Activated CD4-positive, alpha-beta T cell treated with anti-CD3 and anti-CD28 coated beads for 48 hours (primary cell): ENCODE data around the gene TEPSIN.

ENCODE experiments used
- DNase-seq: peaks from one replicate; pipeline ENCODE4 v3.0.0-alpha.2; 2020

The TEPSIN gene

DNA sequence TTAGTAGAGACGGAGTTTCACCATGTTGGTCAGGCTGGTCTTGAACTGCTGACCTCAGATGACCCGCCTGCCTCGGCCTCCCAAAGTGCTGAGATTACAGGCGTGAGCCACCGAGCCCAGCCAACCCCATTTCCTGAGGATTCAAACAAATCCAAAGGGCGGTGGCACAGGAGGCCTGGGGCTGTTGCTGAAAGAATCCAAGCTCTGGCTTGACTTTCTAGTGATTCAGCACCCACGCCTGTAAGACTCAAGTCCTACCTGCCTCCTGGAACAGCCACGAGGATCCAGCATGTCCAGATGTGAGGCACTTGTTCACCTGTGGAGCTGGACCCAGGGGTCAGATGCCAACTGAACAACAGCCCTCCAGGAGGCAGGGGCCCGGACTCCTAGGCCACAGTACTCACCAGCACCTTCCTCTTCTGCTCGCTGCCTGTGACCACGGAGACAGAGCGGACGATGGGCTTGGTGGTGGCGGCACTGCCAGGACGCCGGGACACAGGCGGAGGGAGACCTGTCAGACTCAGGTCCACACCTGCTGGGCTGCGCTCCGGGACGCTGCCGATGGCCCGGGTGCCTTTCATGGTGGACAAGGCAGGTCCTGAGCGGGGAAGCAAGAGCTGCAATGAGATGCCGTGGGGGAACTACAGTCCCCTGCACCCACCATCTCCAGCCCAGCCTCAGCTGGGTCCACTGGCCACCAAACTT is 19.2 kb downstream of the TEPSIN start:
- DNase-seq, result no peak

- no peak for DNase-seq
Observed at GRCh38 chr17:81218991-81219390, 19.9 kb downstream of the TEPSIN start.

DNA sequence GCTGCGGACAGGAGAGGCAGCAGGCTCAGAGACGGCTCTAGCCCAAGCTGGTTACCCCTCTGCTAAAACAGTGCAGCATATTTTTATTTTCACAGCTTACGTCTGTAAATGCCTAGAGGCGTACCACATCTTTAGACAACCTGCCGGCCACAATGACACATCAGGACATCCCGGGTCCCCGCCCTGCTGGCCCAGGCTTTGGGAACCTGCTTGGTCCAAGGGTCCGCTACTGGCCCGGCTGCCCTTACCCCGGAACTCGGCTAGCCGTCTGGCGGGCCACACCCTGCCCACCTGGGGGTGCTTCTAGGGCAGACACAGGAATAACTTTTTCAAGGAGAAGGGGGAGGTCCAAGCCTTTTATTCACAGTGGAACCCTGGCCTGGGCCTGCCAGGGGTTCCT is 20.4 kb downstream of the TEPSIN start:
- no peak for DNase-seq

DNA sequence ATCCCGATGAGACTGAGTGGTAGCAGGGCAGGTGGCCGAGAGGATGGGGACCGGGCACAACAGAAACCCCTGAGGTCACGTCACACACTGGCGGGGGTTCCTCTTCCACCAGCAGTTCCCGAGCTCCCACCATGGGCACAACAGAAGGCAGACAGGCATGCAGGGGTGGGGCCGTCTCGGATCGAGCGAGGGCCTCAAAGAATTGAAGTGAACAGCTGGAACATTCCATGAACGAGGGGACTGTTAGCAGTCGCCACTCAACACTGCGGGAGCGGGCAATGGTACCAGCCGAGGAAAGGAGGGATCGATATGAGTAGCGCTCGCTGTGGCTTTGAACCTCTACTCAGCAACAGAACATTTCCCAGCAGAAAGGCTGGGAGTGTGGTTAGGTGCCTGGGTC is 21.4 kb downstream of the TEPSIN start:
- no peak for DNase-seq

DNA sequence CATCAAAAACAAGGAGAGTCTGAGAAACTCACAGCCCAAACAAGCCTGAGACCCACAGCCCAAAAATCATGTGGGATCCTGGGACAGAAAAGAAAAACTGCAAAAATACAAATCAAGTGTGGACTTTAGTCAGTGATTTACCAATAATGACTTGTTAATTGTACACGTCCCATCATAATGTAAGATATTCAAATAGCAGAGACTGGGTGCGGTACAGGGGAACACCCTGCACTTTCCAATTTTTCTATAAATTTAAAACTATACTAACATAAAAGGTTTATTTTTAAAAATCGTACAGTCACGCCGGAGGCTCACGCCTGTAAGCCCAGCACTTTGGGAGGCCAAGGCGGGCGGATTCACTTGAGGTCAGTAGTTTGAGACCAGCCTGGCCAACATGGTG is 24.9 kb downstream of the TEPSIN start:
- DNase-seq, result no peak

DNA sequence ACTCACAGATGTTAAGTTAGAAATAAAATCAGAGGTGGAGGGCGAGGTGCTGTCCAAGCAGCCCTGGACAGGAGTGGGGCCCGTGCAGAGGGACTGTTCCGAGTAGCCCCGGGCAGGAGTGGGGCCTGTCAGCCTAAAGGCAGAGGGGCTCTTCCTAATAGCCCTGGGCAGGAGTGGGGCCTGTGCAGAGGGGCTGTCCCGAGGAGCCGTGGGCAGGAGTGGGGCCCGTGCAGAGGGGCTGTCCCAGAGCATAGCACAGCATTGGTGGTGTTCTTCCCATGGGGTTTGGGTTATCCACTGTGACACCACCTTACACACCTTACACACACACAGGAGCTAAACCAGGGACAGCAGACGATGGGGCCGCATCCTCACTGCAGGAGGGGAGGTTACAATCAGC is 26.5 kb downstream of the TEPSIN start:
- DNase-seq, result no peak

- no peak for DNase-seq
Observed at GRCh38 chr17:81210868-81211267, 28.0 kb downstream of the TEPSIN start.

DNA sequence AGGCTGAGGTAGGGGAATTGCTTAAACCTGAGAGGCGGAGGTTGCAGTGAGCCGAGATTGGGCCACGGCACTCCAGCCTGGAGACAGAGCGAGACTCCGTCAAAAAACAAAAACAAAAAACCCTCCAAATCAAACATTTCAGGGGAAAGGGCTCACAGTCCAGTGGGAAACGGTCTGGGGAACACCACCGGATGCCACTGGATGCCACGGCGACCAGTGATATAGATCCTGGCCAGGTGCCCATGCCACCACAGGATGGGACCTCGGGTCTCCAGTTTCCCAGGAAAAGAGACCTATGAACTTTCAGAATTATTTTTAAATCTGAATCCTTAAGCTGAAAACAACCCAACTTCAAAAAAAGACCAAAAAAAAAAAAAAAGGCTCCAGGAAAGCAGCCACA is 28.4 kb downstream of the TEPSIN start:
- no peak for DNase-seq

DNA sequence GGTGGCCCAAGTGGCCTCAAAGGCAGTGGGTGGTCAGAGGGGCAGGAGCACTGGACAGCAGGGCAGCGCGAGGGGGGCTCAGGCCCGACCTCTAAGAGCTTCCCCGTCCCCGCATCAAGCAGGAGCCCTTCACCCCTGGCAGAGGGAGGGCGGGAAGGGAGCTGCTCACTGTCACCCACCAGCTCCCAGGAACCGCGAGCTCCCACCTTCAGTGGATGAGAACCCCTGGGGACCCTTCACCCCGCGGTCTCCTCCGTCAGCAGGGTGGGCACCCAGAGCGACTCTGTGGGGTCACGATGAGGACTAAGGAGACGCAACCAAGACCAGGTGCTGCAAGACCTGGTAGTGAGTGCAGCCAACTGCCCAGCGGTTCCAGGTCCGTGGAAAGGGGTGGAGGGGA is 29.7 kb downstream of the TEPSIN start:
- no peak for DNase-seq

DNA sequence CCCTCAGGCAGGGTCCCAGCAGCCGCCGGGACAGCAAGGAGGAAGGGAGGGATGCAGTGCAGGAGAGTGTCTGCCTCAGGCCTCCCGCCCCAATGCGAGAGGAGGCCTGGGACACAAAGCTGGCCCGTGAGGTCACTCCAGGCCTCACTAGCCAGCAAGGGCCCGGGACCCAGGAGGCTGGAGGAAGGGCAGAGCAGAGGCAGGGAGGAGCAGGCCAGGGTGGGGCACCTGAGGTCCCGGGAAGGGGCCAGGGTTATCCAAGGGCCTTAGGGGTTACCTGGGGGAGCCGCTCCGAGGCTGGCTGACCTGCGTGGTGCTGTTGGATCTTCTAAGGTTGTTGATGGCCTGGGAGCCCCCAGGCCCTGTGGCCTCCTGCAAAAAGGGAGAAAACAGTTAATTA is 30.2 kb downstream of the TEPSIN start:
- DNase-seq, result no peak

DNA sequence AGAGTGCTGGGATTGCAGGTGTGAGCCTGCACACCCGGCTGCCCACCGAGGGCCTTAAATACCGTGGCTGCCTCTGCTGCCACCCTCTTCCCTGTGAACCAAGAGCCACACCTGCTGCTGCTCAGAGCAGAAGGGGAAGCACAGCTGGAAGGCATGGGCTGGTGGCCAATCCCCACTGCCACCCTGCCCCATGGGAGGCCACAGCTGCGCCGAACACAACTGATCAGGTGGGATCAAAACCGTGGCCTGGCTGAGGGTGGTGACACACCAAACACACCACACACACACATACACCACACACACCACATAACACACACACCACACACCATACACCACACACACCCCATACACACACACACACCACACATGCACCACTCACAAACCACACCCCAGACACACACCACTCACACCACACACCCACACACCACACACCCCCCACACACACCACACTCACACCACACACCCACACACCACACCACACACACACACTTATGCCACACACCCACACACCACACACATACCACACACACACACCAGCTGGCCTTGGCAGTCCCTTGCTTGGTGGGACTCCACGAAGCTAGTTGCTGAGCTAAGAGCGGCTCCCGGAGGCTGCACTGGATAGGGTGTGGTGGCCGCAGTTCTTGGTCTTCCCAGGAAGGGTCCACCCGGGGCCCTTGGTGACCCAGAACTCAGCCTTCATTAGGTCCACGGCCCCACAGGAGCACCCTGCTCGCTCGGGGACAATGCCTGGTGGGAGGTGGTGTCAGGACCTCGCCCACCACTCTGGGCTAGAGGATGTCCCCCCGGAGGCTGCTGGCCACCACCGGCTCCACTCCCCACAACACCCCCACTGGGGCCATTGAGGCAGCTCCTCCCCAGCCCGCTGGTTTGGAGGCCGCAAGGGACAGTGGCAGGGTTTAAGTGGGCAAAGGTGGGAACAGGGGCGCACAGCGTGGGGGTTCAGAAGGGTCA is 31.0 kb downstream of the TEPSIN start:
- no peak for DNase-seq

GRCh38 chr17:81206657-81207056 is 32.2 kb downstream of the TEPSIN start:
- no peak for DNase-seq

DNA sequence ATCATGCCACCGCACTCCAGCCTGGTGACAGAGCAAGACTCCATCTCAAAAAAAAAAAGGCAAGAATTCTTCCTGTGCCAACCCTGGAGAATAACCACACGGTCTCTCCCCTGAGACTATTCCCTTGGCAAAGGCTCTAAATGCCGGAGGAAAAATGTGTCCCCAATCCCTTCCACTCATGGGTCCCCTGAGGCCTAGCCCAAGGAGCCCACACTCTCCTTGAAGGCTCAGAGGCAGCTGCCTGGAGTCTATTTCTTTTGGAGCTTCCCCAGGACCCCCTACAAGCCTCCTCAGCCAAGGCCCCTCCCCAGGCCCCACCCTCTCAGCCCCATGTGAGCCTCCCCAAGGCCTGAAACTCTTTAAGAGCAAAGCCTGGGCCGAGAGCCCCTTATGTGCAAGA is 32.7 kb downstream of the TEPSIN start:
- DNase-seq, result no peak

DNA sequence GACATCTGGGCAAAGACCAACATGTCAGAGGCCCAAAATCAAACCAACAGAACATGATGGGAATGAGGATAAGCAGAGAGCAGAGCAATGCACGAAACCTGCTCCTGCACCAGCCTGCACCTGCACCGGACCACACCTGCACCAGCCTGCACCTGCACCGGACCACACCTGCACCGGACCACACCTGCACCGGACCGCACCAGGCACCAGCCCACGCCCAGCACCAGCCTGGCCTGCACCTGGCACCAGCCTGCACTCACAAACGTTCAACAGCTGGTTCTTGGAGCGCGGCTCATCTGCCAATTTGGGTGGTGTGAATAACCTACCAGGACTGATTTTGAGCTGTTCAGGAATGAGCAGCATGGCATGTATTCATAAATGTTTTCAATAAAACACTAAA is 34.3 kb downstream of the TEPSIN start:
- DNase-seq, result no peak

DNA sequence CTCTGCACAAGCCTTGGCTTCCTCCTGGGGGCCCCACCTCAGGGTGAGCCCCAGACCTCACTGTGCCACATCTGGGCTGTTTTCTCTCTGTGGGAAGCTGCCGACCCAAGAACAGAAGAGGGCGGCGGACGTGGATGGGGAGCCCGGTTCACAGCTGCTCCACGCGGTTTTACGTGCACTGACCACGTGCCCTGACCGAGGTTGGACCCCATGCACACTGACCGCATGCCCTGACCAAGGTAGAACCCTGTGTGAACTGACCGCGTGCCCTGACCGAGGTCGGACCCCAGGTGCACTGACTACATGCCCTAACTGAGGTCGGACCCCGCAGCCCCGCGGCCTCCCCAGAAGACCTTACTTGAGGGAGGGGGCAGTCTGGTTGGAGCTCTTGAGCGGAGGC is 35.7 kb downstream of the TEPSIN start:
- DNase-seq, result no peak

GRCh38 chr17:81202318-81202717 is 36.5 kb downstream of the TEPSIN start:
- no peak for DNase-seq

- peak; percentile 49 for DNase-seq
Observed at GRCh38 chr17:81200695-81201580, 37.9 kb downstream of the TEPSIN start.

DNA sequence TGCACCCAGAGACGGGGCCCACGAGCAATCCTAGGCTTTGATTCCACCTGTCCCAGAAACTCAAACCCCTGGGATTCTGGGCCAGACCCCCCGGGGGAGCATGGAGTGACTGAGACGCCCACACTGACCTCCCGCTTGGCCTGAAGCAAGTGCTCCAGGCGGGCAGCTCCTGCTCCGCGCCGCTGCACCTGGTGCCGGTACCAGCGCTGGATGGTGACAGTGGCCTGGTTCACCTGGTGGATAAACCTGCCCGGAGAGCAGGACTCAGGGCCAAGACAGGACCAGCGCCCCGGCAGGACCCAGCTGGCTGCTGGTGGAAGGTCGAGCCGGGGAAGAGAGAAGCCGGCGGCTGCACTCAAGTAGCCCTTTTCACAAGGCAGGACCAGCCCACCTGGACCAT is 38.7 kb downstream of the TEPSIN start:
- no peak for DNase-seq

- DNase-seq, result no peak
Observed at GRCh38 chr17:81199482-81199830, 39.4 kb downstream of the TEPSIN start.

- DNase-seq, result no peak
Observed at GRCh38 chr17:81198826-81199481, 39.9 kb downstream of the TEPSIN start.

DNA sequence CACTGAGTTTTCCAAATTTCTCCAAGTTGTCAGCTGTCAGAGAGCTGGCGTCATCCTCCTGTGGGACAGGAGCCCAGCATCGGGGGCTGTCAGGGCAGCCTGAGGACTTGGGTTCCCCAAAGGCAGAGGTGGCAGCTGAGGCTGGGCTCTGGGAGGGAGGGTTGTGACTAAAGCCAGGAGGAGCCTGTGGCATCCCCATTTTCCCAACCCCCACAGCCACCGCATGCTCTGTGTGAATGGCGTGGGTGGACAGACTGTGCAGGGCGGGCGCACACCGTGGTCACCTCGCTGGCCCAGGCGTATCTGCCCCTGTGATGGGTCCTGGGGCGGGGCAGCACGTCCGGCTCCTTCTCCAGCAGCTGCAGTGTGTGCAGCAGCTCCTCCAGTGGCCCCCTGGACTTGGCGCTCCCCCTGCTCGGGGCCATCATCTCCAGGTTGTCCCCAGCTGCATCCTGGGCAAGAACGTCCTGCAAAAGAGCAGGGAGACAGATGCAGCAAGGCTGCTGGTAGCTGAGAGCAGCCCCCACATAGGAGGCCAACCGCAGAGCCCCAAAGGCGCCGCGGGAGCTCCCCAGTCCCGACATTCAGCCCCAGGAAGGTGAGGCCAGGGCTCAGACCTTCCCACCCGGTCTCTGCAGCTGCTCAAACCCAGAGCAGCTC is 40.9 kb downstream of the TEPSIN start:
- DNase-seq, result no peak

DNA sequence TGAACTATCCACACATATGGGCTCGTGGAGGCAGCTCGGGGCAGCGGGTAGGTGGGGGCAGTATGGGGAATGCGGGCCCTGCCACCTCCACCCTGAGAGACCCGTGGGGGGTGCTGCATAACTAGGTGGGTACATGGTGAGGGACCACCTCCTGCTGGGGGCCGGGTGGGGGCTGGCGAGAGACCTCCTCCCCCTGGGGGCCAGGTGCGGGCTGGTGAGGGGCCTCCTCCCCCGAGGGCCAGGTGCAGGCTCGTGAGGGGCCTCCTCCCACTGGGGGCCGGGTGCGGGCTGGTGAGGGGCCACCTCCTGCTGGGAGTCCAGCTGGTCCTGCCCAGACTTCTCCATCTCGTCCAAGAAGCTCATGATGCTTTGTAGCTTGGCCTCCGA is 41.5 kb downstream of the TEPSIN start:
- DNase-seq, result no peak
